ELR (cell line): ENCODE results near the gene CD300A.
"Not testable (repeated sequence)": the region's sequence is repeated elsewhere in the genome, so short reads cannot be mapped to it uniquely, and the experiment has no call there.

ENCODE experiments used
- DNase-seq: peaks from one replicate; pipeline ENCODE4 v3.0.0-alpha.2; 2015; ENCODE audit warnings: low read depth

CD300A gene

DNA sequence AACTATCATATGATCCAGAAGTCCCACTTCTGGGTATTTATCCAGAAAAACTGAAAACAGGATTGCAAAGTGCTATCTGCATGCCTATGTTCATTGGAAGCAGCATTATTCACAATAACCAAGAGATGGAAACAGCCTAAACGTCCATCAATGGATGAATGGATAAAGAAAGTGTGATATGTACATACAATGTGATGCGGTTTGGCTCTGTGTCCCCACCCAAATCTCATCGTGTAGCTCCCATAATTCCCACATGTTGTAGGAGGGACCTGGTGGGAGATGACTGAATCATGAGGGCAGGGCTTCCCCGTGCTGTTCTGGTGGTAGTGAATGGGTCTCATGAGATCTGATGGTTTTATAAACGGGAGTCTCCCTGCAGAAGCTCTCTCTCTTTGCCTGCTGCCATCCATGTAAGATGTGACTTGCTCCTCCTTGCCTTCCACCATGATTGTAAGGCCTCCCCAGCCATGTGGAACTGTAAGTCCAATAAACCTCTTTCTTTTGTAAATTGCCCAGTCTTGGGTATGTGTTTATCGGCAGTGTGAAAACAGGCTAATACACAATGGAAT is 52.1 kb downstream of the CD300A start:
- DNase-seq: not testable (repeated sequence)

DNA sequence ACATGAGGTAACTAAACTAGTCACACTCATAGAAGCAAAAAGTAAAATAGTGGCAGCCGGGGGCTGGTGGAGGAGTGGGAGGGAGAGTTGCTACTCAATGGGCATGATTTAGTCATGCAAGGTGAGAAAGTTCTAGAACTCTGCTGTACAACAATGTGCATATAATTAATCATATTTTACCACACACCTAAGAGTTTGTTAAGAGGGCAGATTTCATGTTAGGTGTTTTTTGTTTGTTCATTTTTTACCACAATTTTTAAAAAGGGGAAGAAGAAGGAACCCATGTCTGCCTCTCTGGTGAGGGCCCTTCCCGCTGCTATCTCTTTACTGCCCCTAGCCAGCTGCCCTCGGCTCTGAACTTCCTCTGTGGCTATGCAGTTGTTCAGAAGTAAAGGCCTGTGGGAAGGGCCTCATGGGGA is 53.6 kb downstream of the CD300A start:
- no peak for DNase-seq

GRCh38 chr17:74520790-74521480 is 54.5 kb downstream of the CD300A start:
- no peak for DNase-seq

DNA sequence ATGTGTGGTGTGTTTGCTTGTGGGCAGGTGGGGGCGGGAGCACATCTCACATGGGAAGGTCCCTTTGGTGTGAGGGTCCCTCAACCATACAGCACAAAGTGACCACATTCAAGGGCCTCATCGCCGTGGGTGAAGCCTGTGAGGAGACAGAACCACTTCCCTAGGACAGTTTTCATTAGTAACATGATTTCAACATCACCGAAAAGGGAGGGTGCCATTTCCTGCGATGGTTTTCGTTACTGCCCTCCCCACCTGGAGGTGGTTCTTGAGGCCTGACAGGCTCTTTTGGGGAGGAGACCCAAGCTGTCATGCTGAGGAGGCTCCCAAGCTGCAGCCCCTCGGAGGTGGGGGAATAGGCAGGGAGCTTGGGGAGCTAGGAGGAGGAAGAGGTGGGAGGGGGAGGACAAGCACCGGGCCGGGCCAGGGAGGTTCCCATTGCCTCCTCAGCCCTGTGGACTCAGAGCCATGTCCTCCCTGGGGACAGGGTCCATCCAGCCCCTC is 55.3 kb downstream of the CD300A start:
- no peak for DNase-seq

- no peak for DNase-seq
These were observed 56.1 kb downstream of the CD300A start for GRCh38 chr17:74522381-74523105.

GRCh38 chr17:74523308-74523707 is 56.9 kb downstream of the CD300A start:
- DNase-seq: no peak

GRCh38 chr17:74524653-74525464 is 58.4 kb downstream of the CD300A start:
- no peak for DNase-seq

GRCh38 chr17:74525465-74525725 is 59.0 kb downstream of the CD300A start:
- DNase-seq: no peak

DNA sequence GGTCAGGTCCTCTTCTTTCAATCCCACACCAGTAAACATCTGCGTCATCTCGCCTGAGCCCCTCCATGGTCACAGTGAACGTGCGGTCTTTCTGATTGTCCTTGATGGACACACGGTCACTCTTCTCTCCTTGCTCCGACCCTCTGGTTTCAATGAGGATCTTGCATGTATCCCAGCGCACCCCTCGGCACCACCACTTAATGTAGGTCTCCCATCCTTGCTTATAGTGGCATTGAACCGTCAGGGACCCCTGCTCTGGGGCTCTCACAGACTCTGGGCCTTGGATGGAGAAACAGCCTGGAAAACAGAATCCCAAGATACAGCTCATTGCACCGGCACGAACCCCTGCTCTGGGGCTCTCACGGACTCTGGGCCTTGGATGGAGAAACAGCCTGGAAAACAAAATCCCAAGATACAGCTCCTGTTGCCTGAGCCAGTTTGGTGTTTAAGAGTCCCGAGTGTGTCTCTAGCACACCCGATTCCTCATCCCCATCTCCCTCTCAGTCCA is 59.4 kb downstream of the CD300A start:
- no peak for DNase-seq

DNA sequence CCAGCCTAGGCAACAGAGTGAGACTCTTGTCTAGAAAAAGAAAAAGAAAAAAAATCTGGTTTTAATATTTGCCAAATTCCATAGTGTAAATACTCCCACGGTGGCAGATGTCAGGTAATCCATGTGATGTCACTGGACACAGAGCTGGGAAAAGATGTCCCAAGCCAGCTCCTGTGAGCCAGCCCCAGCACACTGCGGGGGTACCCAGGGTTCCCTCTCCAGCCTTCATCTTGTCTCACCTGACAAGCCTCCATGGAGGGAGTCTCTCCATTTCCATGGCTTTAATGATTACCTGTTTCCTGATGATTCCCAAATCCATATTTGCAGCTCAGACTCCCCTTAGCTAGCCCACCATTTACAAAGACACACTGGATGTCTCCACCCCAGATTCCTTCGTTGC is 60.2 kb downstream of the CD300A start:
- DNase-seq: no peak

GRCh38 chr17:74527081-74527480 is 60.6 kb downstream of the CD300A start:
- no peak for DNase-seq

GRCh38 chr17:74527756-74528155 is 61.3 kb downstream of the CD300A start:
- no peak for DNase-seq

GRCh38 chr17:74528491-74529199 is 62.2 kb downstream of the CD300A start:
- DNase-seq: no peak

- DNase-seq: no peak
These were observed 62.8 kb downstream of the CD300A start for GRCh38 chr17:74529243-74529642.

DNA sequence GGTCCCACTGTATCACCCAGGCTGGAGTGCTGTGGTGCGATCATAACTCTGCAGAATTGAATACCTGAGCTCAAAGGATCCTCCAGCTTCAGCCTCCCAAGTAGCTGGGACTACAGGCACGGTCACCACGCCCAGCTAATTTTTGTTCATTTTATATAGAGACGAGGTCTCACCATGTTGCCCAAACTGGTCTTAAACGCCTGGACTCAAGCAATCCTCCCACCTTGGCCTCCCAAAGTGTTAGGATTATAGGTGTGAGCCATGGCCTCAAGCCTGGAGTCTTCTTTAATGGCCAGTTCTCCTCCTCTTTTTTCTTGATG is 64.4 kb downstream of the CD300A start:
- no peak for DNase-seq

- DNase-seq: no peak
These were observed 64.9 kb downstream of the CD300A start, which contains the start of gene CD300LB for GRCh38 chr17:74531231-74531761. TSS of gene CD300LB (minus strand) at chr17:74531475. CDS start at chr17:74531350, 125 bp downstream.

DNA sequence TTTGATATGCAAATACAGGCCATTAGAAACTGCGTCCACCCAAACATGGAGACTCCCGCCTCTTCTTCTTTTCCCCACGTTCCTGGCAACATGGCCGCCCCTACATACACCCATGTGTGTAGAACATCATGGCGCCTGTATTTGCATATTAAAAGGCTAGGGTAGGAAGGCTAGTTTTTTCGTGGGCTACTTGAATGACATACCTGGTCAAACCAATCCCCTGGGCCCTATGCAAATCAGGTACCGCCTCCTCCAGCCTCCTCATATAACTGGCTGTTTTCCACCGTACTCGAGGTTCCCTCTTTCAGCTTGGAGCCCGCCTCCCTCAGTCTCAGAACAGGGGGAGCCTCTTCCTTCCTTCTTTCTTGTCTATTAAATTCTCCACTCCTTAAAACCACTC is 65.7 kb downstream of the CD300A start:
- no peak for DNase-seq
